K562 (cell line): ENCODE data around the gene CTF1. TPM values are rescaled to one million over a fixed set of nuclear protein-coding genes. Genes with fewer than 3 reads are reported as not detected.

ENCODE experiments used
- CHCHD3 ChIP-seq: fragments of 250-450 bp; sonication (Bioruptor Pico); IDR thresholded peaks from 2 replicates; pipeline ENCODE4 v2.1.2; 2022; ENCODE audit warnings: mild to moderate bottlenecking
- CTBP1 ChIP-seq: fragments of 450-650 bp; IDR thresholded peaks from 2 replicates; pipeline ENCODE4 v1.6.1; 2016; ENCODE audit warnings: borderline replicate concordance
- DIDO1 ChIP-seq: fragments of 450-650 bp; IDR thresholded peaks from 2 replicates; pipeline ENCODE4 v1.6.1; 2016; ENCODE audit warnings: low read depth, missing biosample characterization, missing genetic modification characterization
- FOXJ3 ChIP-seq: sonication (generic); formaldehyde crosslinking; IDR thresholded peaks from 2 replicates; pipeline ENCODE4 v1.4.0; 2020; ENCODE audit warnings: mild to moderate bottlenecking, missing genetic modification reagents
- HDAC1 ChIP-seq, 2 experiments: fragments of 450-650 bp; IDR thresholded peaks; 2 replicates each; pipeline ENCODE4 v1.6.1; 2016 to 2017; ENCODE audit warnings: inconsistent platforms in 1 of 2, mild to moderate bottlenecking in 1 of 2, moderate library complexity in 1 of 2
- MYBL2 ChIP-seq, 2 experiments: fragments of 450-650 bp in 1 of 2; sonication (generic) in 1 of 2; formaldehyde crosslinking in 1 of 2; IDR thresholded peaks; 2 replicates each; pipeline versions ENCODE4 v1.6.1 to v1.8.1; 2017 to 2022; ENCODE audit warnings: borderline replicate concordance in 1 of 2, inconsistent platforms in 1 of 2, low read depth in 1 of 2, mild to moderate bottlenecking in 1 of 2, missing genetic modification reagents in 1 of 2, moderate library complexity in 1 of 2
- RREB1 ChIP-seq: fragments of 250-450 bp; sonication (Bioruptor Pico); IDR thresholded peaks from 2 replicates; pipeline ENCODE4 v1.4.0; 2020
- SMAD4 ChIP-seq: fragments of 250-450 bp; sonication (Bioruptor Pico); conservative IDR thresholded peaks from 2 replicates; pipeline ENCODE4 v1.8.0; 2021; ENCODE audit warnings: inconsistent platforms, mild to moderate bottlenecking, moderate library complexity
- STAT5B ChIP-seq: fragments of 250-450 bp; sonication (Bioruptor Pico); IDR thresholded peaks from 2 replicates; pipeline ENCODE4 v1.8.0; 2021; ENCODE audit warnings: mild to moderate bottlenecking, inconsistent platforms
- TCF15 ChIP-seq: fragments of 250-450 bp; sonication (Bioruptor Pico); IDR thresholded peaks from 2 replicates; pipeline ENCODE4 v1.8.0; 2022; ENCODE audit warnings: moderate library complexity, mild to moderate bottlenecking, inconsistent platforms
- TCF7 ChIP-seq: sonication (generic); IDR thresholded peaks from 2 replicates; pipeline ENCODE4 v1.6.1; 2016; ENCODE audit warnings: antibody characterized with exemption, borderline replicate concordance
- ZNF197 ChIP-seq: fragments of 200-800 bp; sonication (Bioruptor generic); IDR thresholded peaks from 2 replicates; pipeline ENCODE4 v1.6.1; 2016; ENCODE audit warnings: low read depth, missing genetic modification characterization, missing compliant biosample characterization
- ZNF23 ChIP-seq: fragments of 250-450 bp; sonication (Bioruptor Pico); IDR thresholded peaks from 2 replicates; pipeline ENCODE4 v1.4.0; 2020; ENCODE audit warnings: mild to moderate bottlenecking
- ZNF277 ChIP-seq: fragments of 250-450 bp; sonication (Bioruptor Pico); IDR thresholded peaks from 2 replicates; pipeline ENCODE4 v1.8.0; 2022; ENCODE audit warnings: inconsistent platforms, mild to moderate bottlenecking, moderate library complexity, borderline replicate concordance
- ZNF518B ChIP-seq: fragments of 250-450 bp; sonication (Bioruptor Pico); IDR thresholded peaks from 2 replicates; pipeline ENCODE4 v1.5.0; 2021; ENCODE audit warnings: mild to moderate bottlenecking, moderate library complexity
- ZNF707 ChIP-seq: fragments of 250-450 bp; sonication (Bioruptor Pico); conservative IDR thresholded peaks from 2 replicates; pipeline ENCODE4 v1.8.0; 2022; ENCODE audit warnings: inconsistent platforms, mild to moderate bottlenecking, moderate library complexity
- polyA plus RNA-seq, 8 experiments: library from polyadenylated mRNA; depleted of rRNA in 4 of 8; stranded (reverse) in 5 of 8; unstranded in 3 of 8; fragments of >200 nt; fragmentation: Nextera tagmentation in 2 of 8; fragmentation: Illumina TruSeq in 1 of 8; extraction: Ambion mirVana in 2 of 8; extraction: Trizol in 1 of 8; gene quantifications; 2 replicates each; pipeline versions ENCODE4 v1.2.1 to v1.2.3, GENCODE V29; 2011 to 2014; ENCODE audit warnings: inconsistent platforms in 1 of 8, missing spikeins in 1 of 8
- total RNA-seq, 7 experiments: library from RNA; depleted of rRNA in 6 of 7; stranded (reverse); fragments of >200 nt in 6 of 7; fragmentation: Illumina TruSeq in 2 of 7; extraction: Trizol in 2 of 7; gene quantifications; 2 replicates each; pipeline versions ENCODE4 v1.2.1 to v1.2.3, GENCODE V29; 2011 to 2021; ENCODE audit warnings: low replicate concordance in 1 of 7

Gene CTF1
- total and polyA plus RNA-seq, 9 of the 15 experiments (the other 6 are each of a cell fraction or from before 2014, with no cell fraction given): 0.24 to 2.5 (median 0.44) TPM

GRCh38 chr16:30896889-30897733, 697 bp downstream of the CTF1 start (continued):
- TF ChIP-seq ZNF518B (no peak), STAT5B (CRISPR knock-in tag) (no peak), MYBL2 (IDR thresholded peaks at IDR 0.05; ENCODE audit: low read depth) (no peak), MYBL2 (CRISPR knock-in tag; IDR thresholded peaks at IDR 0.05; ENCODE audit: borderline replicate concordance) (no peak), TCF7 (no peak), RREB1 (CRISPR knock-in tag) (no peak), DIDO1 (tag) (no peak), CHCHD3 (CRISPR knock-in tag) (no peak), FOXJ3 (CRISPR knock-in tag) (no peak), SMAD4 (no peak), CTBP1 (no peak), ZNF707 (CRISPR knock-in tag) (no peak), ZNF23 (CRISPR knock-in tag) (no peak), ZNF277 (no peak), ZNF197 (CRISPR knock-in tag) (peak; percentile 87; the same call in 1 of the 2 replicates), HDAC1 (IDR thresholded peaks at IDR 0.05) (peak in 1 of 2 experiments; percentile 13; a peak in 2 of 4 replicates), TCF15 (CRISPR knock-in tag) (no peak)
